Astrocyte (in vitro differentiated cells and primary cell): Measurements from ENCODE around the gene SLC5A2. TPM values are rescaled to one million over a fixed set of nuclear protein-coding genes. Genes with fewer than 3 reads are reported as not detected.

Source experiments
- DNase-seq: peaks from one replicate; pipeline ENCODE4 v3.0.0-alpha.2; 2010; ENCODE audit warnings: low read depth
- FAIRE-seq: peaks from 2 replicates; lab custom pipeline; 2011; peaks lifted over from hg19 to GRCh38; lab: Jason Lieb, UNC
- H2AFZ ChIP-seq: 2 replicates; pipeline ENCODE4 v1.6.0; 2012; ENCODE audit warnings: low read depth, low read length, inconsistent platforms
- H3K27ac ChIP-seq: 2 replicates; pipeline ENCODE4 v1.5.1; 2011; ENCODE audit warnings: low read depth, low read length, inconsistent platforms
- H3K27me3 ChIP-seq: 2 replicates; pipeline ENCODE4 v1.6.0; 2011; ENCODE audit warnings: low read length, inconsistent platforms; ENCODE audit not compliant: insufficient read depth
- H3K36me3 ChIP-seq: 2 replicates; pipeline ENCODE4 v1.5.1; 2011; ENCODE audit warnings: low read length, inconsistent platforms; ENCODE audit not compliant: insufficient read depth
- H3K4me1 ChIP-seq: 2 replicates; pipeline ENCODE4 v1.5.1; 2011; ENCODE audit warnings: low read length, inconsistent platforms; ENCODE audit not compliant: insufficient read depth
- H3K4me2 ChIP-seq: 2 replicates; pipeline ENCODE4 v1.6.0; 2012; ENCODE audit warnings: low read length, inconsistent platforms
- H3K4me3 ChIP-seq: 2 replicates; pipeline ENCODE4 v1.5.1; 2011; ENCODE audit warnings: low read depth, mild to moderate bottlenecking, low read length, inconsistent platforms; ENCODE audit not compliant: insufficient read depth
- H3K79me2 ChIP-seq: 2 replicates; pipeline ENCODE4 v1.6.0; 2012; ENCODE audit warnings: mild to moderate bottlenecking, low read length, inconsistent platforms; ENCODE audit not compliant: insufficient read depth
- H3K9ac ChIP-seq: 2 replicates; pipeline ENCODE4 v1.6.0; 2012; ENCODE audit warnings: mild to moderate bottlenecking, low read length, inconsistent platforms
- H3K9me3 ChIP-seq: 2 replicates; pipeline ENCODE4 v1.5.1; 2012; ENCODE audit warnings: low read depth, mild to moderate bottlenecking, low read length, inconsistent platforms; ENCODE audit not compliant: insufficient read depth
- H4K20me1 ChIP-seq: 2 replicates; pipeline ENCODE4 v1.6.0; 2012; ENCODE audit warnings: low read length, inconsistent platforms; ENCODE audit not compliant: insufficient read depth
- H3K27ac Mint-ChIP-seq: one replicate; pipeline ENCODE4 v1.8.0; 2021; ENCODE audit warnings: mild to moderate bottlenecking, mixed read lengths; ENCODE audit not compliant: unreplicated experiment
- H3K27me3 Mint-ChIP-seq: one replicate; pipeline ENCODE4 v1.8.0; 2021; ENCODE audit warnings: low read depth, mixed read lengths; ENCODE audit not compliant: unreplicated experiment
- H3K36me3 Mint-ChIP-seq: one replicate; pipeline ENCODE4 v1.8.0; 2021; ENCODE audit warnings: low read depth, mixed read lengths; ENCODE audit not compliant: unreplicated experiment
- H3K4me1 Mint-ChIP-seq: one replicate; pipeline ENCODE4 v1.8.0; 2021; ENCODE audit warnings: low read depth, mixed read lengths; ENCODE audit not compliant: unreplicated experiment
- H3K4me3 Mint-ChIP-seq: one replicate; pipeline ENCODE4 v1.8.0; 2021; ENCODE audit warnings: mild to moderate bottlenecking, moderate library complexity, mixed read lengths; ENCODE audit not compliant: unreplicated experiment
- H3K9me3 Mint-ChIP-seq: one replicate; pipeline ENCODE4 v1.8.0; 2021; ENCODE audit warnings: mild to moderate bottlenecking, mixed read lengths; ENCODE audit not compliant: unreplicated experiment
- EZH2 ChIP-seq: IDR thresholded peaks from 2 replicates; pipeline ENCODE4 v1.6.1; 2012; ENCODE audit warnings: mild to moderate bottlenecking, low read length, inconsistent platforms; ENCODE audit not compliant: insufficient read depth
- total RNA-seq: library from RNA; stranded (reverse); gene quantifications from 2 replicates; pipeline ENCODE4 v1.2.1, GENCODE V29; 2021
- TF ChIP-seq, protein P1 (sequence below): IDR thresholded peaks from 2 replicates; pipeline ENCODE4 v1.5.1; 2011; ENCODE audit warnings: low read depth, mild to moderate bottlenecking, inconsistent platforms, low read length, moderate library complexity; ENCODE audit not compliant: insufficient read depth

Gene SLC5A2
- total RNA-seq, 1 donor from 2014 or later, result not detected

DNA sequence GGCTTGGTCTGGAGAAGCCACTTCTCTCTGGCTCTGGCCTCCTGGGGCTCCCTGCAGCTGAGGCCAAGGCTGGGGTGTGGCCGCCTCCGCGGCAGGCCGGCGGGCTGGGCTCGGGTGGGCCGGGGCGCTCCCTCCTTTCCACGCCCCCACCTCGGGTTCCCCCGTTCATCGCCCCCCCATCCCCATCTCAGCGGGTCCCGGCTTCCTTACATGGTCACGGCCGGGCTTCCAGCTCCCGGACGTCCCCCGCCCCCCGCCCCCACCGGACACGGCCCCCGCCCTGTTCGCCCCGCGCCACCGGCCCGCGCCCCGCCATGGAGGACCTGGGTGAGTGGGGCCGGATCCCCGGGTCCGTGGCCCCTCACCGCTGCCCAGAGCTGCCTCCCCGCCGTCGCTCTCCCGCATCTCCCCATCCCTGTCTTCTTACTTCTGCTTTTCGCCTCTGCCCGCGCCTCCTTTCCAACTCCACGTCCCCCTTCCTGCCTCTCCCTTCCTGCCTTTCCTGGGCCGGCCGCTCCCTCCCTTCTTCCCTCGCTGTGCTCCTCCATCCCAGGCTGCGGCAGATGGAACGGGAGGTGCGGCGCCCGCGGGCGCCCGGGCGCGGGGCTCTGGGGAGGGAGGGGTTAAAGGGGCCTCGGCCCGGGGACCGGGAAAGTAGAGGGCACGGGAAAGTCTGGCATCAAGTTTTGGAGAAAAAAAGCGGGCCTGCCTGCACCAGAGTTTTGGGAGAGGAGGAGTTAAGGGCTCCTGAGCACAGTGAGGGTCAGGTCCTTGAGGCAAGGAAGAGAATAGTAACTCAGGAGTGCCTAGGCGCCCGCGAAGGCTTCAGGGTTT, 10.8 kb upstream of the SLC5A2 start, which contains the start of gene TGFB1I1:
Gene TGFB1I1, plus strand, starts transcription at position 278 of the 834 bp plus-strand sequence. Its CDS starts 37 bp downstream, at position 315.
- H3K27ac Mint-ChIP-seq, result peak within 1 kb of the TSS; percentile 94
- H3K4me3 Mint-ChIP-seq, result peak within 1 kb of the TSS; percentile 93
- H3K36me3 ChIP-seq, result peaks cover 14% of the 10 kb centered on the region
- H3K4me2 ChIP-seq, result peak within 1 kb of the TSS; percentile 92
- peak; percentile 71 for DNase-seq
- peaks cover 4% of the 10 kb centered on the region for H3K9me3 ChIP-seq
- no peaks in the 10 kb centered on the region for H3K27me3 ChIP-seq
- H3K4me1 Mint-ChIP-seq, result peaks cover 20% of the 10 kb centered on the region
- peak within 1 kb of the TSS; percentile 65 for H2AFZ ChIP-seq
- no peak for FAIRE-seq
- H3K27ac ChIP-seq, result peak within 1 kb of the TSS; percentile 80
- peaks cover 55% of the 10 kb centered on the region for H3K79me2 ChIP-seq
- no peaks in the 10 kb centered on the region for H3K9me3 Mint-ChIP-seq
- no peak for TF ChIP-seq EZH2
- TF ChIP-seq, protein P1, sequence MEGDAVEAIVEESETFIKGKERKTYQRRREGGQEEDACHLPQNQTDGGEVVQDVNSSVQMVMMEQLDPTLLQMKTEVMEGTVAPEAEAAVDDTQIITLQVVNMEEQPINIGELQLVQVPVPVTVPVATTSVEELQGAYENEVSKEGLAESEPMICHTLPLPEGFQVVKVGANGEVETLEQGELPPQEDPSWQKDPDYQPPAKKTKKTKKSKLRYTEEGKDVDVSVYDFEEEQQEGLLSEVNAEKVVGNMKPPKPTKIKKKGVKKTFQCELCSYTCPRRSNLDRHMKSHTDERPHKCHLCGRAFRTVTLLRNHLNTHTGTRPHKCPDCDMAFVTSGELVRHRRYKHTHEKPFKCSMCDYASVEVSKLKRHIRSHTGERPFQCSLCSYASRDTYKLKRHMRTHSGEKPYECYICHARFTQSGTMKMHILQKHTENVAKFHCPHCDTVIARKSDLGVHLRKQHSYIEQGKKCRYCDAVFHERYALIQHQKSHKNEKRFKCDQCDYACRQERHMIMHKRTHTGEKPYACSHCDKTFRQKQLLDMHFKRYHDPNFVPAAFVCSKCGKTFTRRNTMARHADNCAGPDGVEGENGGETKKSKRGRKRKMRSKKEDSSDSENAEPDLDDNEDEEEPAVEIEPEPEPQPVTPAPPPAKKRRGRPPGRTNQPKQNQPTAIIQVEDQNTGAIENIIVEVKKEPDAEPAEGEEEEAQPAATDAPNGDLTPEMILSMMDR, result no peak
- H4K20me1 ChIP-seq, result peaks cover 44% of the 10 kb centered on the region
- H3K27me3 Mint-ChIP-seq, result no peaks in the 10 kb centered on the region
- H3K4me1 ChIP-seq, result peaks cover 42% of the 10 kb centered on the region
- peak within 1 kb of the TSS; percentile 95 for H3K9ac ChIP-seq
- peaks cover 27% of the 10 kb centered on the region for H3K36me3 Mint-ChIP-seq
- peak within 1 kb of the TSS; percentile 95 for H3K4me3 ChIP-seq

DNA sequence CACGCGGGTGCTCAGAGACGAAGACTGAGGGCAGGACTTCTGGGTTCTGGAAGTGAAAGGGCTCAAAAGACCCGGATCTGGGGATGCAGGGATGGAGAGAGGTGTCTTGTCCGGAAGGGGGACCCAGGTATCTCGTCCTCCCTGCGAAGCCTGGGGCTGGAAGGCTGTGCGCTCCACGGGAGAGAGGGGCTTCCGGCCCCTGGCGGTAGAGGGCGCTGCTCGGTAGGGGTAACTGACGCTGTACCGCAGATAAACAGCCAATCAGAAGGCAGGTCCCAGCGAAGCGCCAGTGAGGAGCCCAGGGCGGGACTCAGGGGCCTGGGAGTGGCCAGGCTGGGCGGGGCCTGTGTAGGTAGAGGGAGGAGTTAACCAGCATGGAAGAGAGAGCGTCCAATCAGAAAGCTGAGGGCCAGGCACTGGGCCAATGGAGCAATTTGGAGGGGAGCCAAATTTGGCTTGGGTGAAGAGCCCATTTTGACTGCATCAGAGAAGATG, 10.2 kb upstream of the SLC5A2 start:
- FAIRE-seq (peak; percentile 93), DNase-seq (peak; percentile 85)
- peak overlapping the region; percentile 65 for H2AFZ ChIP-seq
- peak overlapping the region; percentile 95 for H3K9ac ChIP-seq
- H4K20me1 ChIP-seq, result peaks cover 50% of the 10 kb centered on the region
- Mint-ChIP-seq H3K27me3 (no peaks in the 10 kb centered on the region), H3K9me3 (no peaks in the 10 kb centered on the region), H3K4me1 (peaks cover 22% of the 10 kb centered on the region), H3K27ac (peak overlapping the region; percentile 94), H3K4me3 (peak overlapping the region; percentile 93), H3K36me3 (peaks cover 28% of the 10 kb centered on the region)
- H3K9me3 ChIP-seq, result peaks cover 4% of the 10 kb centered on the region
- H3K36me3 ChIP-seq, result peaks cover 16% of the 10 kb centered on the region
- H3K27me3 ChIP-seq, result no peaks in the 10 kb centered on the region
- TF ChIP-seq, protein P1, result peak; percentile 55
- no peak for TF ChIP-seq EZH2
- H3K4me3 ChIP-seq, result peak overlapping the region; percentile 95
- peaks cover 55% of the 10 kb centered on the region for H3K79me2 ChIP-seq
- H3K4me1 ChIP-seq, result peaks cover 38% of the 10 kb centered on the region
- peak overlapping the region; percentile 80 for H3K27ac ChIP-seq
- peak overlapping the region; percentile 89 for H3K4me2 ChIP-seq
